Left hindlimb (tissue), 1 donor: ENCODE measurements around the gene GUK1.
A peak's percentile ranks its signal among the peaks of the same experiment; 100 is the strongest.

Experiments
- DNase-seq: peaks from one replicate; pipeline ENCODE4 v3.0.0-alpha.2; 2018

GUK1 gene

GRCh38 chr1:228151180-228151925 is 11.3 kb downstream of the GUK1 start:
- DNase-seq: peak; percentile 30

GRCh38 chr1:228152097-228152917 is 12.2 kb downstream of the GUK1 start:
- peak; percentile 29 for DNase-seq

DNA sequence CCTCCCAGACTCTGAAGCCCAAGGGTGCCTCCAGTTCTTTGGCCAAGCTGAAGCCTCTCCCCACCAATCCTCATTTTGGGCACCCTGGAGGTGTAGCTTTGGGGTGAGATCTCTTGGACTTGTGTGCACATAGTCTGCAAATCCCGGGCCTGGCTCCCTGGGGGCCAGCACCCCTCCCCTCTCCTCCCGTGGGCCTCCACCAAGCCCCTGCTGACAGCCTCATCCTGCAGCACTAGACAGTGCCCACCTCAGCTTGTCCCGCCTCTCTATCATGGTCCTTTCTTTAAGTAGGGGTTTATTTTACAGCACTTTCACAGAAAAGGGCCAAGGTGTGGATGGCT is 12.8 kb downstream of the GUK1 start:
- peak; percentile 29 for DNase-seq

DNA sequence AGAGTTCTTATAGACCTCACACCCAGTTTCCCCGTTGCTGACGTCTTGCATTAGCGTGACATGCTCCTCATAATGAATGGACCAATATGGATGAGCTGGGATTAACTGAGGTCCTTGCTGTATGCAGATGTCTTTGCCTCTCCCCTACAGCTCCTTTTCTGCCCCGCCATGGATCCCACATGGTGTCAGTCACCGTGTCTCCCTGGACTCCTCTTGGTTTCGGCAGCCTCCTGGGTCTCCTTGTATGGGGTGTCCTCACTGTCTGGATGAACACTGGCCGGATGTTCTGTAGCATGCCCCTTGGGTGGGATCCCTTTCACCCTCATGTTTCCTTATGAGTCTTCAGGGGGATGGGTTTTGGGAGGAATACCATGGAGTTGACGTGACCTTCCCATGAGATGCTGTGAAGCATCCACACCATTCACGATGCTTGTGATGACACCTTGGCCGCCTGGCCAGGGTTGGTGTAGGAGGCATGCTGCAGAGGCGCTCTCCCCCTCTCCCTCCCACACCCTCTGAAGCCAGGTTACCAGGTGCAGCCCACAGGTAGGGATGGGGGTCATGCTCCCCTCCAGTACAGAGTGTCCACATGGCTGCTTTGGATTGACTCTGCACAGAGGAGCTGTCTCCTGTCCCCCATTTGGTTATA is 14.1 kb downstream of the GUK1 start:
- DNase-seq: no peak

GRCh38 chr1:228154670-228155571 is 14.8 kb downstream of the GUK1 start:
- no peak for DNase-seq

DNA sequence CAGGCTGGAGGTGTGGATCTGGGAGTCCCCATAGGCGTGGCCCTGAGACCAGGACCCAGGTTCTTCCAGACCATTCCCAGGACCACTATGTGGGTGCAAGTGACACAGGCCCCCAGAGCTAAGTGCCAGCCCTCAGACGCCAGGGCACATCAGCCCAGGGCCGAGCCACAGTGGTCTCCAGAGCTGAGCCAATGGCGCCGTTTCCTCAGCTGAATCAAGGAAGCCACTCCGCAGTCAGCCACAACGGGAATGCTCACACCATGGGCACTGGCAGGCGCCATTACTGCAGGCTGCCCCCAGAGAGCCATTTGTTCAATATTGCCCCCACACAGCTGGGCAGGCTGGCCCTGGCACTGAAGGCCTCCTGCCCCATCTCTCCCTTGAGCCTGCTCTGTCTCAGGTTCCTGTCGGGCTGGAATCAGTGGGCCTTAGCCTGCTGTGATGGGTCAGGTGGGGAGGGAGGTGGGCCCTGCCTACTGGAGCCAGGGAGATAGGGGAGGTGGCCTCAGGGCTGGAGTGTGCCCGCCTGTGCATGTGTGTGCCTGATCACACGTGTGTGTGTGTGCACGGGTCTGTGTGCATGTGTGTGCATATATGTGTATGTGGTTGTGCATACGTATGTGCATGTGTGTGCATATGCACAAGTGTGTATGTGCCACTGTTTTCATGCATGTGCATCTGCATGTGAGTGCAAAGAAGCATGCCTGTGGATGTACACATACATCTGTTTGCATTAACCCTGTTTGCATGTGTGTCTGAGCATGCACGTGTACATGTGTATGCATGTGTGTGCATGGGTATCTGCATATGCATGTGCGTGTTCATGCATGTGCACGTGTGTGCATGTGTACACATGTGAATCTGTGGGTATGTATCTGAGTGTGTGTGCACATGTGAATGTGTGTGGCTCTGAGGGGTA is 15.8 kb downstream of the GUK1 start:
- DNase-seq: no peak

DNA sequence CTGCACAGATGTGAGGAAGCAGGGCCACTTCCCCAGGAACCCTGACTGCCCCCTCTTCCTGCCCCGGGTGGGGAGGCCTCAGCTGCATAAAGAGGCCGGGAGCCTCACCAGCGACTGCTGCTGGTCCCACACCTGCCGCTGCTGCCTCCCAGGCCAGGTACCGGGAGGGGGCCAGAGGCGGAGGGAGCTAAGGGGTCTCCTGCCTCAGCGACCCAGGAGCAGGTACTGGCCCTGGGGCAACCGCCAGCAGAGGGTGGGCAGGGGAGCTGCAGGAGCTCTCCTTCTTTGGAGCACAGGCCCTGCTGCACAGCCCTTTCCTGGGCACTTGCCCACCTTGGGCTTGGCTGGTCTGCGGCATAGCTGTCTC is 16.4 kb downstream of the GUK1 start:
- DNase-seq: no peak

DNA sequence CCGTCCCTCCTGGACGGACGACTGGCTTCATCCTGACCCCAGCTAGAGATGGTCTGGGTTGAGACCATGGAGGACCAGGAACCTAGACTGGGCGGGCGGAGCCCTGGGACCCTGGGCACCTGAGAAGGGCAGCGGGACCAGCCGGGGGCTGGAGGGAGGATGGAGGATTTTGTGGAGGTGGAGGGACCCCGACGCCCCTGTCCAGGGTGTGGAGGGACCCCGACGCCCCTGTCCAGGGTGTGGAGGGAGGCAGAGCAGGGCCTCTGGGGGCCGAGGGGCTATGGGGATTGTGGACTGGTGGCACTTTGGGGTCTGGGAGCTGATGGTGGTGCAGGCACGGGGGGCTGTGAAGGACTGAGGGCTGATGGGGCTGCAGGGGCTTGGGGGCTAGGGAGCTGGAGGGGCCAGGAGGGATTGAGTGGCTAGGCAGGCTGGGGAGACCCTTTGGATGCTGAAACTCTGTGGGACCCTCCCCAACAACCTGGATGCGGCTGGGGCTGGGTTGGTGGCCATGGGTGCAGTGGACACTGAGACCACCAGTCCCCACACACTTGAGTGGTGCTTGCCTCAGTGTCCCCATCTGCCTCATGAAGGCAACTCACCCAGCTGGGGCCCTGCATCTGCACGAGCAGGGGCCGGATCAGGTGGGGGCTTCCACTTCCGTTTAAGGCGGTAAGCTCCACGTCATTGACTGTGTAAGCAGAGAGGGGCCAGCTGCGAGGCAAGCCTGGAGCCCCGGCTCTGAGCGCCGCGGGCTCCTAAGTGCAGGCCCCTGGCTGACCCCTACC is 17.1 kb downstream of the GUK1 start:
- no peak for DNase-seq

DNA sequence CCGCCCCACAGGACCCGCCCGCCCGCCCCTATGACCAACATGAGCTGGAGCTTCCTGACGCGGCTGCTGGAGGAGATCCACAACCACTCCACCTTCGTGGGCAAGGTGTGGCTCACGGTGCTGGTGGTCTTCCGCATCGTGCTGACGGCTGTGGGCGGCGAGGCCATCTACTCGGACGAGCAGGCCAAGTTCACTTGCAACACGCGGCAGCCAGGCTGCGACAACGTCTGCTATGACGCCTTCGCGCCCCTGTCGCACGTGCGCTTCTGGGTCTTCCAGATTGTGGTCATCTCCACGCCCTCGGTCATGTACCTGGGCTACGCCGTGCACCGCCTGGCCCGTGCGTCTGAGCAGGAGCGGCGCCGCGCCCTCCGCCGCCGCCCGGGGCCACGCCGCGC is 17.6 kb downstream of the GUK1 start:
- no peak for DNase-seq

- peak; percentile 30 for DNase-seq
Measured at GRCh38 chr1:228158151-228159007, 18.3 kb downstream of the GUK1 start.

GRCh38 chr1:228159008-228159665 is 19.1 kb downstream of the GUK1 start:
- DNase-seq: peak; percentile 25

DNA sequence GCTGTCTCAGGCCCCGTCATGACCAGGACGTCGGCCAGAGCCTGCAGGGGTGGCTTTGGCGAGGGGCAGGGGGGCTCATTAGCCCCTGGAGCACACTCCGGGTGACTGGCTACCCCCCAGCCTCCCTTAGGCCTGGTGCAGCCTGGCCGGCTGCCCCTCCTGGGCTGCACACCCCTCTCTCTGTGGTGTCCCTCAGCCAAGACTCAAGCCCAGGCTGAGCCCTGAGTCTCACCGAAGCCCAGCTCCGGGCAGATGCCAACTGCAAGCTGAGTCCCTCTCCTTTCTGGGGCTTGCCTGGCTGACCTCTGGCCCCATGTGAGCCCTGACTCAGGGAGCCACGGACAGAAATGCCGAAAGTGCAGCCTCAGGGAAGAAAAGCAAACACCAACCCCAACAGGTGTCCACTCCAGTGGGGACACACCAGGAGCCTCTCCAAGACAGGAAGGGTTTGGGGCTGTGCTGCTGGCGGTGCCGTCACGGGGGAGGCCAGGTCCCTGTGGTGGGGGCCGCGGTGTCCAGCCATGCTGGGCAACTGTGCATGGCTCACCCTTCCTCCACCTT is 20.2 kb downstream of the GUK1 start:
- peak; percentile 22 for DNase-seq

GRCh38 chr1:228161362-228161761 is 21.3 kb downstream of the GUK1 start:
- DNase-seq: peak; percentile 25

GRCh38 chr1:228161866-228162265 is 21.8 kb downstream of the GUK1 start:
- no peak for DNase-seq

DNA sequence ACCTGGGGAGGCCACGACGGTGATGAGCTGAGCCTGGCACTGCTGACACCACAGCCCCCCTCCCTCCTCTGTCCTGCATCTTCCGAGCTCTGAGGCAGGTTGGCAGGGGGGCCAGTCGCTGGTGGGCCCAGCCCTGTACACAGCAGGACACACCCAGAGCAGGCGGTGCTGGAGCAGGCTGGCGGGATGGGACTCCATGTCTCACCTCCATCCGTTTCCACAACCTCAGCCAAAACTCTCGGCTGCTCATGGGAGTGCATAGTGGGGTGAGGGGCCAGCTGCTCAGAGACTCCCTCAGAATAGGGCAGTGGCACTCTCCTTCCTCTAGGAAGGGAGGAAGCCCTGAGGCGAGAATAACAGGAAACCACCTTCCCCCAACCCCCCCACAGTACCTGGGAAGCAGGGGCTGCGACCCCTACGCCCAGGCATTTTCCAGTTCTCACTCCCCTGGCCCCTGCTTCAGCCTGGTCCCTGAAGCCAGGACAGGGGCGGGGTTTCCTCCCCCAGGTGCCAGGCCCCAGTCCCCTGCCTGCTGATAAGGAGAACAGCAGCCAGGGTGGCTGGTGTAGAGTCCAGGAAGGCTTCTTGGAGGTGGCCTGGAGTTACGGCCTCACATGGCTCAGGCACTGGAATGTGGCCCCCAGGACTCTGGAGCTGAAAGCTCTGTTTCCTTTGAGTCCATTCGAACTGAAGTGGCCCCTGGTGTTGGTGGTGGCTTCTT is 22.4 kb downstream of the GUK1 start:
- peak; percentile 70 for DNase-seq

DNA sequence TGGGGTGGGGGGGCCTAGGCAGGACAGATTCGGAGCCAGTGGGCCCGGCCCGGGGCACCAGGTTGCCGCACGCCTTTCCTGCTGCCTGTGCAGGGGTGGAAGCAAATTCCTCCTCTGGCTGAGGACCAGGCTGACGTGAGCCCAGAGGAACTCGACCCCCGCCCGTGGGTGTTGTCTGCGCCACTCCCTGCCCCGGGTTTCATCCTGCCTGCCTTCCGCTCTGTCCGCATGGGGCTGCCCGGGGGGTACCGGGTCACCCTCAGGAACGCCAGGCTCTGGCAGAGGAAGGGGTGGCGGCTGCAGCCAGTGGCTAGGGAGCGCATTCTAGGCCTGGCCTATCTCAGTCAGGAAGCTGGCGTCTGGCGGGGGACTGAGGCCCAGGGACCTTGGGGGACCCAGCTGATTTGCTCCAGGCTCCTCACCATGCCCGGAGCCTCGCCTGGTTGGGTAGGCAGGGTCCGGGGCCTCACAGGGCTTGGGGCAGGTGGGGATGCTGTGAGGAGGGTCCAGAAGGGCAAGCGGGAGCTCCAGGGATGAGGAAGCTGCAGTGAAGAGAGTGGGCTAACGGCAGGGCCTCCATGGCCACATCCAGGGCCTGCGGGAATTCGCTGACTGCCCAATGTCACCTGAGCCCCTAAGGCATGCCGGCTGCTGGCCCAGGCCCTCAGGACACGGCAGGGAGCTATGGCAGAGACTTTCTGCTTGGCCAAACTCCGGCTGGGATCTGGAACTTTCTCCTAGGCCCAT is 23.1 kb downstream of the GUK1 start:
- no peak for DNase-seq

DNA sequence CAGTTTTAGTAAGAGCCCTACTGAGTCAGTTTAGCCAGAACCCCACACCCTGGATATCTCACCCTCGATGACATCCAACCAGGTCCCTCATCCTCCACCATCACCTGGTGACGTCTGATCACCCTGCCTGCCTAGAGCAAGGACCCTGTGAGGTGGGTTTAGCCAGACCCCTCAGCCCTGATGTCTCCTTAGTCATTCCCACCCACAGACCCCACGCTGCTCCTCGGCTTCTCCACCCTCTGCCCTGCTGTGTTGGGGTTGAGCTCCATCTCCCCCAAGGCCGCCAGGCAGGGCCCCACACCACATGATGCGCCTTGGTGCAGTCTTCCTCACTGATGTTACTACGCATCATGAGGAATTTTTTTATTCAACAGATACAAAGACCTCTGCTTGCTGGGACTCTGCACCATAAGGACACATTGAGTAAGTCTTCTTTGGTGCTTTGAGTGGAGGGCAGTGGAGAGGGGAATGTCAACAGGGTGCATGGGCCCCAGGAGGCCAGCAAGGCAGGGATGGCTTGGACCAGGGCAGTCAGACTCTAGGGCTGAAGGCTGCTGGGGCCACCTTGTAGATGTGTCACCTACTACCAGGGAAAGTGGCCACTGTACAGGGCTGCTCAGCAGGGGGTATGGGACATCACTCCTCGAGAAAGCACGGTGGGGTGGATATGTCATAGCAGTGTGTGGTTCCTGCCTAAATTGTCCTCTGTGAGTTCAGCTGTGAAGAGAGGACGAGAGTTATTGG is 23.9 kb downstream of the GUK1 start:
- peak; percentile 28 for DNase-seq
